Upper lobe of left lung (tissue), 4 donors: ENCODE measurements around the gene LTBP1.

Source experiments
- CTCF ChIP-seq, 6 experiments: fragments of 450-650 bp in 4 of 6; fragments of 200-600 bp in 2 of 6; sonication (generic) in 2 of 6; IDR thresholded peaks; one replicate each; pipeline ENCODE4 v1.5.1; 2016 to 2019; ENCODE audit warnings: antibody characterized with exemption in 6 of 6
- EP300 ChIP-seq, 4 donors: sonication (generic); formaldehyde crosslinking; IDR thresholded peaks; one replicate each; pipeline ENCODE4 v1.5.1; 2017; ENCODE audit warnings: antibody characterized with exemption in 4 of 4, control low read depth in 2 of 4
- POLR2A ChIP-seq, 4 donors: fragments of 450-650 bp; IDR thresholded peaks; one replicate each; pipeline ENCODE4 v1.5.1; 2016 to 2017; ENCODE audit warnings: antibody characterized with exemption in 4 of 4, mild to moderate bottlenecking in 2 of 4

GRCh38 chr2:32958821-32959220 lies 12.1 kb downstream of the LTBP1 start:
- TF ChIP-seq CTCF (IDR thresholded peaks at IDR 0.05) (no peak), POLR2A (IDR thresholded peaks at IDR 0.05) (no peak), EP300 (IDR thresholded peaks at IDR 0.05) (no peak)
